Activated T-helper 1 cell treated with Interleukin-2 at 50 U/mL for 16 hours (primary cell): ENCODE results near the gene COL20A1.
"Not testable (repeated sequence)": the region's sequence is repeated elsewhere in the genome, so short reads cannot be mapped to it uniquely, and the experiment has no call there.

Source experiments
- DNase-seq: peaks from one replicate; pipeline ENCODE4 v3.0.0-alpha.2; 2020; ENCODE audit warnings: low read depth

The COL20A1 gene

DNA sequence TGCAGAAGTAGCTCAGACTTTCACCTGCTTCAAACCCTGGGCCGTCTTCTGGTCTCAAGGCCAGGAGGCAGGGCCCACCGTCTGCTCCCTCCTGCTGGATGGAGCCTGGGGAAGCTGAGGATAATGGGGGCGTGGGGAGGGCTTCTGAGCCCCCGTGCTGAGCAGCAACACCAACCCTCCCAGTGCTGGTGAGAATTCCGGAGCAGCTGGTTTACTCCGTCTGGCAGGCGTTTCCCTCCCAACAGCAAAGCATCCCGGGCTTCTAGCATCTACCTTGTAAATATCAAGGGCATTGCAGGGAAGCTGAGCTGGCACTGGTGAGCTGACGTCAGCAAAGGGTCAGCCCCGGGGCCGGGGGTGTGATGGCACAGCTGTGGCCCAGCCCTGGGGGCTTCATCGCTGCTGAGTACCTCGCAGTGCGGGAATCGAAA lies 85.0 kb downstream of the COL20A1 start:
- no peak for DNase-seq

DNA sequence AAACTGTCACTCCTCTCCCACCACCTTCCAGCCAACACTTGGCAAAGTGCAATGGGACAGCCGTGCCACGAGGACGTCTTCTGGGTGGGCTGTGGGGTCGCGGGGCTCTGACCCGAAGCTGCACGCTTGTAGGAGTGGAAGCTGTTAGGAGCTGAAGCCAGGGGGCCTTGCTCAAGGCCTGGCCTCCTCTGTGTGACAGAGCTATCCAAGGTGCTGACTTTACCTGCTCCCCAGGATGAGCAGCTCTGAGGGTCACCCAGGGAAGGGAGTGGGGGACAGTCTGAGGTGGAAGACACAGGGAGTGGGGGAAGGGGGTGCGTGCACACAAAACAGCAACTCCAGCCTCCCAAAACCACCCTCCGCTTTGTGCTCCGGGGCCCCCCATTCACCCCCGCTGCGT lies 85.6 kb downstream of the COL20A1 start:
- no peak for DNase-seq

DNA sequence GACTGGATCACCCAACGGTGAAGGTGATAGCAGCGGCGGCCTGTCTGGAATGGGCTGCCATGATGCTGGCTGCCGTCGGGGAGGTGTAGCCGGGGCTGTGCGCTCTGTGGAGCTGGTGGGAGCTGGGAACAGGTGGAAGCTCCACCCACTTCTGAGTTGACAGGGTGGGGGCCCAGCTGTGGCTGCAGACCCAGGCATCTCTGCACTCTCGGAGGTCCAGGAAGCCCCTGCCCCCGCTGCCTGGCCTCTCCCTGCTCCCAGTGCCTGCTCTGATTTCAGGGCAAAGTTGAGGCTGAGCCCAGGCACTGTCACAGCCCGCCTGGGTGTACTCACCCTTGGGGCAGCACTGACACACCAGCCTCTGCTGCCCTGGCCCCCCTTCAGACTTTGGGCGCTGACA lies 86.3 kb downstream of the COL20A1 start:
- DNase-seq: no peak

DNA sequence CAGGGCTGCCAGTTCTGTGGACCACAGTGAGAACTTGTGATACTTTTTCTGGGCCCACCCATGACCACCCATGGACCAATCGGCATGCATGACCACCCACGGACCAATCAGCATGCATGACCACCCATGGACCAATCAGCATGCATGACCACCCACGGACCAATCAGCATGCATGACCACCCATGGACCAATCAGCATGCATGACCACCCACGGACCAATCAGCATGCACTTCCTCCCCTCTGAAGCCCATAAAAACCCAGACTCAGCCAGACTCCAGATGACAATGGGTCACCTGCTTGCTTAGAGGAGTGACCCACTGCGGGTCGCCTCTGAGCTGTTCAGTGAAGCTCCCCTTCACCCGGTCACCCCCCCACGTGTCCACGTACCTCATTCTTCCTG lies 86.9 kb downstream of the COL20A1 start:
- not testable (repeated sequence) for DNase-seq

DNA sequence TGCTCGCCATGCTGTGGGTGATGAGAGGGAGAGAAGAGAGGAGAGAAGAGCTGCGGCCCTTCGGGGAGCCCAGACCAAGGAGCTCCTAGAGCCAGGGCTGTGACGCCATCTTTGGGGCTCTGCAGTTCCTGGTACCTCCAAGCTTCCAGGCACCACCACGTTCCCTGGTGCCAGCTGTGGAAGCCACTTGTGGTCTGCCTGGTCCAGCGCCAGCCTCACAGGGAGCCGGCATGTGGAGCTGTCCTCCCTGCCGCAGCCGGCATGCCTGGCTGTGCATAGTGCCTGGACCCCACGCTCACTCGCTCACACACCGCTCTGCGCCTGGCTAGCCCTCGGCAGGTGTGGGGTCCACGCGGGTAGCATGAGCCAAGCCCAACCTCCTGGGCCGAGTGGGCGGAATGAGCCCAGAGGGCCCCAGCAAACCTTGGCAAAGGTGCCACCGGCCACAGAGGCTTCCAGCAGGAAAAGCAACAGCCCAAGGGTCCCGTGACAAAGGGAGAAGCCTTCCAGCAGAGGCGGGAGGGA lies 87.4 kb downstream of the COL20A1 start:
- DNase-seq: no peak

DNA sequence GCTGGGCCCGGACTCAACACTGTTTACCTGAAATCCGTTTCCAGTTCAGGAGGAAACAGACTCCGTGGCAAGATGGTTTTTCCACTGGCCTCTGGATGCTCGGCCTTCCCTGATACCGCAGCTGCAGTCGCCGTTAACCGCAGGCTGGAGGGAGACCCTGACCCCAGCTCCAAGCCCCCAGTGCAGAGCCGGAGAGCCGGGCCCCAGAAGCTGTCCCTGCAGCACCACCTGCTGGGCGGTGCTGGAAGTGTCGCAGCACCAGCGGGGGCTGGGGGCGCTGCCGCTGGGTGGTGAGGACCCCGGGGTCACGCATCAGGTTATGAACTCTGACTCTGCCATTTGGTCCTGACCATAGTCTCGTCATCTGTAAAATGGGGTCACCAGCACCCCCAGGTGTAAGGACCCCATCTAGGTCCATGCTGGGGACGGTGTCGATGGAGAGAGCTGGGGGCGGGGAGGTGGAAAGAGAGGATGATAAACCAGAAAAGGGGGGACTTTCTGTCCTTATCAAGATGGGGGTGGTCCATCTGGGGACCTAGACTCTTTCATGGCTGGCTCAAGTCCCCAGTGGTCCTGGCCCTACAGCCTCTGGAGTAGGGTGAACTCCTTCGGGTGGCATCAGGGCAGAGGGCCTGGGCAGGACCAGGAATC lies 88.9 kb downstream of the COL20A1 start:
- DNase-seq: peak; percentile 14

DNA sequence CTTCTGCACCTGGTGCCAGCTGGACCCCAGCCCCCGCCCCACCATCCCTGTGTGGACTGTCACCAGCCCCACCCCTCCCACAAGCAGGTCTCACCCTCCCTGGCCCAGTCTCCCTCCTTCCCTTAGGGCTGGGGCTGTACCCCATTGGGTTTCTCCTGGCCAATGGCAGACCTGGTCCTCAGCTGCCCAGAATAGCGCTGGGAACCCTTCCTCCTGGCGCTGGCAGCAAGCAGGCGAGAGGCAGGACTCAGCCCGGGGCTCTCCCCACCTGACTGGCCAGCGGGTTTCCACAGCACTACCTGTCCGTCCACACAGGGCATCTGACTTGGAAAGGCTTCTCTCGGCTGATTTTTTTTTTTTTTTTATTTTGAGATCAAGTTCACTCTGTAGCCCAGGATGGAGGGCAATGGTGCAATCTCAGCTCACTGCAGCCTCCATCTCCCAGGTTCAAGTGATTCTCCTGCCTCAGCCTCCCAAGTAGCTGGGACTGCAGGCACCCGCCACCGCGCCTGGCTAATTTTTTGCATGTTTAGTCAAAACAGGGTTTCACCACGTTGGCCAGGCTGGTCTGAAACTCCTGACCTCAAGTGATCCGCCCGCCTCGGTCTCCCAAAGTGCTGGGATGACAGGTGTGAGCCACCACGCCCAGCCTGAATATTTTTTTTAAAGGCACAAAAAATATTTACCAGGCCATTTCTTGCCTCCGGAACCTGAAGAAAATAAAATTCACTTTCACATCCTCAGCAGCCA lies 89.7 kb downstream of the COL20A1 start:
- no peak for DNase-seq

DNA sequence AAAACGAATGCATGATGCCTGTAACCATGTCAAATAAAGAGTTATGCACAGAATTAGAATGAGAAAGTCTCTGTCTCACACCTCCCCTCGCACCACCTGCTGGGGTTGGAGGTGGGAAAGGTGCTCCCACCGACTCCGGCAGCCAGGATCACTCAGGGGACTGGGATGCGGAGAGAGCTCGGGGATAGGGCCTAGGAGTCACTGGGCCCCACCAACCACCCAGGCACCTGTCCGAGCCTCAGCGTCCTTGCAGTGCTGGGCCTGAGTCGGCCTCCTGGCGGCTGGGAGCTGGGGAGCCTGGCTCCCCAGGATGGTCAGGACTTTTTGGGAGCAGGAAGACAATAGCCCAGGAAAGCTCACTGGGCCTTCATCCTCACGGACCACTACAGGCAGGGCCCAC lies 90.6 kb downstream of the COL20A1 start:
- DNase-seq: no peak

DNA sequence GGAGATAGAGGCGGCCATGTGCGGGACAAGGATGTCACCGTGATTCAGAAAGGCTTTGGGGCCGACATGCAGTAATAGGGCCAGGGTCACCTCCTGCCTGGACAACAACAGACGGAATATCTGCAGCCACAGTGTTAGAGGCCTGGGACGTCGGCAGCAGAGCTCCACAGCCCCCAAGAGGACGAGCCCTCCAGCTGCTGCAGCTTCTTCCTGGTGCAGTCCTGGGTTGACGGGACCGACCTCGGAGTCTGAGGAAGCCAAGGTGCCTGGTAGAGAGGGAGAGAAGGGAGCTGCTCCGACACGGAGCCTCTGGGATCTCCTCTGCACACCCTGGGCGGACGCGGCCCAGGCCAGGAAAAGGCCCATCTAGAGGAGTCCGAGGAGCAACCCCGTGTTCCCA lies 91.3 kb downstream of the COL20A1 start:
- no peak for DNase-seq
